HG02884 (cell line): Measurements from ENCODE around the gene PRR35.
A peak's percentile ranks its signal among the peaks of the same experiment; 100 is the strongest.

Experiments used
- ATAC-seq: cut with Tn5 transposase; IDR thresholded peaks from one replicate; pipeline ENCODE4 v1.9.1; 2021; ENCODE audit warnings: mild to moderate bottlenecking, moderate library complexity; ENCODE audit not compliant: unreplicated experiment

PRR35 gene

DNA sequence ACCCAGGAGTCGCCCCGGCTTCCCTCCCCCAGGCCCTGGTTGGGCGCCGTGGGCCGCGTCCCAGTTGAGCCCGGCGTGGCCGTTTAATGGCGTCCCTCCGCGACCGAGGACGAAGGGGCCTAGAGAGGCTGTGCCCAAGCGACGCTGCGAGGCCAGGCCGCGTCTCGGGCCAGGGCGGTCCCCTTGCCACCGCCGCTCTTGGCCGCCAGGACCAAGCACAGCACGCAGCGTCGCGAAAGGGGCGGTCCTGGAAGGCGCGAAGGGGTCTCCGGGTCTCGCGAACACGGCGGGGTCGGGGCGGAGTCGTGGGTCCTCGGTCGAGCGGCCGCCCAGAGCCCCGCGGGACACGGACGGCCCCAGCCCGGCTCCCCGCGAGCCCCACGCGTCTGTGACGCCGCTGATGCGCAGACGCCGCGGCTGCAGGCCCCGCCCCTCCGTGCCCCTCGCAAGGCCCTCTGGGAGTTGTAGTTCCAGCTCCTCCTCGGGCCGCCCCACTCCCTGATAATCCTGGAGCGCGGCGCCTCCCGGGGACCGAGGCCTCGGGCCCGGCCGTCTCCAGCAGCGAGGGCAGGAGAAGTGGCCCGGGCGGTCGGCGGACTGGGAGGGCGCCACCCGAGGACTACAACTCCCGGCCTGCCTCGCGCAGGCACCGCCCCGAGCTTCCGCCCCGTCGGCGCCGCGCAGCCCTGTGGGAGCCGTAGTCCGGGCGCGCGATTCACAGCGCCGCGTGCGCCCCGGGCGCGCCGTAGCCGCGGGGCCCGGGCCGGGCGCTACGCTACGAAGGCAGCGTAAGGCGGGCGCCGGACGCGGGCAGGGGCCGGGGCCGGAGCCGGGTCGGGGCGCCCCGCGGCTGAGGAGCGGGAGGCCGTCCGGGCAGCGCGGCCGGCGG lies 32.9 kb upstream of the PRR35 start, which contains the start of gene CAPN15:
TSS of gene CAPN15 (plus strand) at position 698 of the 889 bp plus-strand sequence. CDS start 19,127 bp downstream, outside the sequence.
- ATAC-seq = peak; percentile 63

DNA sequence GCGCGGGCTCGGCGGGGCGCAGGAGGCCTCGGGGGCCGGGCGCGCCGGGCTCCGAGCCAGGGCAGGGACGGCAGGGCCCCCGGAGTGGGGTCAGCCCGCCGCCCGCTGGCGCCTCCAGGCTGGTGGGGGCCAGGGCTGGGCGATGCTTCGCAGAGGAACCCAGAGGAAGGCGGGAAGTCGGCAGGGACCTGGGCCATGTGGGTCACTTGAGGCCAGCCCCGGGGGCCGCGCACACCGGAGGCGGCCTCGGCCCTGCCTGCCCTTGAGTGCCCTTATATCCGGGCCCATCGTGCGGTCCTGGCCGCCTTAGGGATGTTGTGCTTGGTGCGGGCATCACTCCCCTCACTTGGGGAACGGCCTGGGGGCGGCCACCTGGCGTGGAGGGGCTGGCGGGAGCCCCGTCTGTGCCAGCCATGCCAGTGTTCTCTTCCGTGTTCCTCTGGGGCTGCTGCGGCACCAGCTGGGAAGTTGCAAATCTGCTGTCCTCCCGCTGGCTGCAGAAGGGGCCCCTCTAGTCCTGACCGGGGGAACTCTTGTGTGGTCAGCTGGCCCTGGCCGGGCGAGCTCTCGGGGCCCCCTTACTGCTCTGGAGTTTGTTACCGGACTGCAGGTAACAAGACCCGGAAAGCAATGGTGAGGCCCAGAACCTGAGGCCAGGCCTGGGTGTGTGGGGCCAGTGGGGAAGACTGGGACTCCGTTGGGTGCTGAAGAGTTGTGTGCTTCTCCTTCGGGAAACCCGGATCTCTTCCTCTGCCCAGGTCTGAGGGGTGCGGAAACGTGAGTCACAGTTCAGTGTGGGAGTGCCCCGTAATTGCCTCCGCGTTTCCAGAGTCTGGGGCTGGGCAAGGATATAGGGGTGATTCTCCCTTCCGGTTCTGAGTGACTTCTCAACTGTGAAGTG lies 31.8 kb upstream of the PRR35 start:
- peak; percentile 9 for ATAC-seq

DNA sequence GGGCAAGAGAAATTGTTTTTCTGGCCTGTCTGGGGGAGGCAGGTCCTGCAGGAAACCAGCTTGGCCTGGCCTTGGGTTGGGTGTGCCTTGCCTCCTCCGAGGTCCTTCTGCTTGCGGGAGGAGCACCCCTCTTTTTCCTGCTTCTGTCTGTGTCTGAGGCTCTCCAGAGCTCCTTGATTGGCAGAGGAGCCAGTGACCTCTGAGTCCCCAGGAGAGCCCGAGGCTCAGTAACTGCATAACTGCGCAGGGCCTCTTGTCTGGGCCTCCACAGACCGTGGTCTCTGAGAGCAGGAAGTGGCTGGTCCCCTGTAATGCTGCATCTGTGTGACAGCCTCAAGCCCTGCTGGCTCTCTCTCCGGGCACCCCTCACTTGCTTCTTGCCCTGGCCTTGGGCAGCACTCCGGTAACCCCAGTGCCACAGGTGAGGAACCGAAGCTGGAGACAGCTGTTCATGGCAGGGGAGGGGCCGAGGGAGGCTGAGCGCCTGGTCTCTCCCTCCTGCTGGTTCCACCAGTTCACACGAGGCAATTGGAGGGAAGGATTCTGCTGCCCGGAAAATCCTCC lies 31.1 kb upstream of the PRR35 start:
- no peak for ATAC-seq

DNA sequence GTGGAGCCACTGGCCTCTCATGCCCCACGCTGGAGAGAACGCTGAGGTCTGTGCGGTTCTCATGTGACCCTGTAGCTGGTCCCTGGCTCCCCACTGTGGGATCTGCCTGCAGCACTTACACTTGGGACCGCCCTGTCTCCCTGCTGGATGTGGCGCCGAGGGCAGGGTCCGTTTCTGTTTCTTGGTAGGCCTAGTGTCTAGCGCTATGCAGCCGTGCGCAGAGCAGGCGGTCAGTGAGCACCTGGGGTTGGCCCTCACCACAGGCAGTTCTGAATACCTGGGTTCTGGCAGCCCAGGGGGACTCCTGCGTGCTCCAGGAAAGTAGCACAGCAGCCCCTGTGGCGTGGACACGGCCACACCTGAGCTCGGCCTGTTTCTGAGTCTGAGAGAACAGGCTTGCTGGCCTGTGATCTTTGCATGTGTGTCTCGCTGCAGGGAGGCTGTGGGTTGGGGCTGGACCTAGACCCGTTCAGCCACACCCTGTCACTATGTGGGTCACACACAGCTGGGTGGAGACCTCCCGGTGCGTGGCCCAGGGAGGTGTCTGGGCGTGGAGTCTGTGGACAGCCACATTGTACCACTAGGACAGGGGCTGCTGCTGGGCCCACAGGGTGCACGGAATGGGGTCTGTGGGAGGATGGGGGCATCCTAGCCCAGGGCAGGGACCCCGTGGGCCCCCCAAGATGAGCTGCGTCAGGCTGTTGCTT lies 29.9 kb upstream of the PRR35 start:
- no peak for ATAC-seq

DNA sequence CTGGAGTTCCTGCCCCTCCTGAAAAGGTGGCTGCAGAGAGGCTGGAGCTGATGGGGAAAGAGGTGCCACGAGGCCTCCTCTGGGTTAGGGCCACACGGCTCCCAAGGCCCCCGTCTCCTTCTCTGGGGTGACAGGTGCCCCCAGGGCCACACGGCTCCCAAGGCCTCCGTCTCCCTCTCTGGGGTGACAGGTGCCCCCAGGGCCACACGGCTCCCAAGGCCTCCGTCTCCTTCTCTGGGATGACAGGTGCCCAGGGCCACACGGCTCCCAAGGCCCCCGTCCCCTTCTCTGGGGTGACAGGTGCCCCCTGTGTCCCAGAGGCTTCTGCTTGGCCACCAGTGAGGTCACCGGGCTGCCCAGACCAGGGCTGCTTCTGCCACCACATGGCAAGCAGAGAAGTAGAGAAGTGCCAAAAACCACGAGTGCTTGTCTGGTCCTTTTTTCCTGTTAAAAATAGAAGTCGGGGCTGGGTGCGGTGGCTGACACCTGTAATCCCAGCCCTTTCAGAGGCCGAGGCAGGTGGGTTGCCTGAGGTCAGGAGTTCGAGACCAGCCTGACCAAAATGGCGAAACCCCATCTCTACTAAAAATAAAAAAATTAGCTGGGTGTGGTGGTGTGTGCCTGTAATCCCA lies 28.6 kb upstream of the PRR35 start:
- ATAC-seq = no peak

DNA sequence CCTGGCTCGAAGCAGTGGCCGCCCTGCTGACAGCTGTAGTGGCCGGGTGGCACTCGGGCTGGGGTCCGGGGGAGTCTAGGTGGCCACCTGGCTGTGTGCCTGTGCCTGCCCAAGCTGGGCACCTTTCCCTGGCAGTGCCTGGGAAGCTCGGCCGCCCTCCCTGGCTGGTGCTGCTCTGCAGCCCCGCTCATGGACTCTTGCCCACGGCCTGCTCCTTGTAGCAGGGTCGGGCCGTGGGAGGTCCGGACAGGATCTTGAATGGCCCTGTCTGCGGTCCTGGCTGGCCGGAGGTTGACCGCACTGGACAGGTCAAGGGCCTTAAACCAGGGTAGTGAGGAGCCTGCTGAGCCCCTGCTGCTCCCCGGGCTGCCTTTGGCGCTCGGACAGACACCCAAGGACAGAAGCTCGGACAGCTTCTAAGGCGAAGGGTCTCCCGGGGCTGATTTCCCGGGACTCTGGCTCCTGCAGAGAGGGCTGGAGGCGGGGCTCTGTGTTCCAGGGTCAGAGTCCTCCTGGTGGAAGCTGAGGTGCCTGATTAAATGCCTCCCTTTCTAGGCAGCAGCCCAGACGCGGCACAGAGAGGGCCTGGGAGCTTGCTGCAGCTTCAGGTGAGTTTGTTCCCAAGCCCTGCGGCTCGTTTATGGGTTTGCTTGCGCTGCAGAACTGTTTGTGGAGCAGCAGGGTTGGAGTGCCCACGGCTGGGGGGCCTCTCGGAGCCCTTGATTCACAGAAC lies 26.6 kb upstream of the PRR35 start:
- no peak for ATAC-seq

DNA sequence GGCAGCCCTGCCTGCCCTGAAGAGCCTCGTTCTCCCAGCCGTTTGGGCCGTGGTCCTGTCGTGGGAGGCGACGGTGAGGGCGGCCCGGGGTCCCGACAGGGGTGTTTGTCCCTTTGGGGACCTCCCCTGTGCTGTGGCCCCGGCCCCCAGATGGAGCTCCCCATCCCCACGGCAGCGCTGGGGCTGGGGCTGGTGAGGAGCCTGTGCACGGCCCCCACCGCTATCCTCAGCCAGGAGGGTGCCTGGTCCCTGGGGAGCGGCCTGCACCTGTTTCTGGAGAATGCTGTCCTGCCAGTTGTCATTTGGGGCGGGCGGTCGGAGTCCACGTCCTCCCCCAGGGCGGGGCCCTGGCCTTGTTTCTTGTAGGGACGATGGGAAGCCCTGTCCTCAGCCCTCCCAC lies 26.1 kb upstream of the PRR35 start:
- no peak for ATAC-seq

DNA sequence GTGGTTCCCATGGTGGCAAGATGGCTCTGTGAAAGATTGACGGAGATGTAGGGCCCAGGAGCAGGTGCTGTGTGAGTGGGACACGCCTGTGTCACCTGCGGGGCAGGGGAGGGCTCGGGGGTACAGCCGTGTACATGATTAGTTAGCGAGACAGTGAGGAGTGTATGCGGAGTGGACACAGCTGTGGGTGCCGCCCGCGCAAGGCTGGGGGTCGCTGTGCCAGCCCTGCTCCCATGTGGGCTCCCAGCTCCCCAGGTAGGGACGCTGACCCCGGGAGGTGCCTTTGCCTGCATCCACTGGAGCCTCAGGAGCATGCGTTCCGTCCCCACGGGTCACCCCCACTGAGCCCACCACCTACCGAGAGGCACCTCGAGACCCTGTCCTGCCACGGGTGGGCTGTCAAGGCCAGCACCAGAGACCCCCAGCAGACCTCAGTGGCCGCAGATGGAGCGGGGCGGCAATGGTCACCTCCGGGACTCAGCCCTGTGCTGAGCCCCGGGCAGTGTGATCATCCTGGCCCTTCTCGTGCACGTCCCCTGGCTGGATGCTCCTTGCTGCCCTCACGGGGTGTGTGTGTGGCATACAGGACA lies 25.2 kb upstream of the PRR35 start:
- no peak for ATAC-seq

DNA sequence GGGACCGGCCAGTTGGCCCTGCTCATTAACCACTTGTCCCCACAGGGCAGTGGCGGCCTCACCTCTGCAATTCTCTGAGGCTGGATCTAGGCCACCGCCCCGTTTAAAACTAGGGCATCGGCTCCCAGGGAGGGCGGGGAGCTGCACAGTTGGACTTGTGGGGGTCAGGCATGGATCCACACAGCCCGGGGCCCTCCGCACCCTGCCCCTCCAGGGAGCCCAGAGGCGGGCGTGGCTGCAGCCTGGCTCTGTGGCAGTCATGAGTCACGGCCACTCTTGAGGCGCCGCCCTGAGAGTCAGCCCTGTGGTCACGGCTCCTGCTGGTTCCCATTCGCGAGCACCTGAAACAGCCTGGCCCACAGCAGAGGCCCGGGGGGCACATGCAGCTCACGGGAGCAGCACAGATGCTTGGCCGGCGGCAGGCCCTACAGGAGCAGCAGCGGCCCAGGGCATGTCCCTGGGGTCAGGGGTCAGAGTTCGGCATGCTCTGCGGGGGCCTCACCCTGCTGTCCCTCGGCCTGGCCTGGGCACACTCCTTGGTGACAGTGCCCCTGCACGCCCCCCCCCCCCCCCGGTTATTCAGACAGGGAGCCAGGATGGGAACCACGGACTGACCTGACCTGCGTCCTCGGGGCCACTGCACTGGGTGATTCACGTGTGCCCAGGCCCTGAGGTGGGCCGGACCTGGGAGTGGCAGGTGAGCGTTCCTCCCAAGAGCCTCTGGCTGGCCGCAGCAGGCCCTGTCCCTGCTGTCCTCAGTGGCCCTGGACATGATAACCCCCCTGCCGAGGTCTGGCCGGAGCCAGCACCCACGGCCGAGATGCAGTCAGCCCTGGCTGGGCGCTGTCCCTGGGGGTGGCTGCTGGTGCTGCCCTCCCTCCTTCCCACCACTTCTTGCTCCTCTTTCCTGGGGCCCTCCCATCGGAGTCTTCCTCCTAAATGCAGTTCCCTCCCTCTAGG lies 24.5 kb upstream of the PRR35 start:
- ATAC-seq = no peak

DNA sequence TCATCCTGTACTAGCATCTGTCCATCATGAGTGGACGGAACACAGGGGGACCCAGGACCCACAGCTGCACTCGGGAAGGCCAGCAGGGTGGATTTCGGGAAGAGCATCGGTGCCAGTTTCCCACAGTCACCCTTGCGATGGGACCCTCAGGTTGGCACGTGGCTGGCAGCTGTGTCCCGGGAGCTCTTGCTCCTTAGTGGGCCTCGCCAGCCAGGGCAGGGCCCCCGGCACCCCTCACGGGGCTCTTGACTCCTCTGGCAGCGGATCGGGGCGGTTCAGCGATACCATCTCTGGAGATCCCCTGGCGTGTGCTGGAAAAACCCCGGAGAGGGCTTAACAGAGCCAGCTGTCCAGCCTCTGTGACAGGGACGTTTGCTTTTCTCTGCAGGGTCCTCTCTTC lies 23.4 kb upstream of the PRR35 start:
- no peak for ATAC-seq

DNA sequence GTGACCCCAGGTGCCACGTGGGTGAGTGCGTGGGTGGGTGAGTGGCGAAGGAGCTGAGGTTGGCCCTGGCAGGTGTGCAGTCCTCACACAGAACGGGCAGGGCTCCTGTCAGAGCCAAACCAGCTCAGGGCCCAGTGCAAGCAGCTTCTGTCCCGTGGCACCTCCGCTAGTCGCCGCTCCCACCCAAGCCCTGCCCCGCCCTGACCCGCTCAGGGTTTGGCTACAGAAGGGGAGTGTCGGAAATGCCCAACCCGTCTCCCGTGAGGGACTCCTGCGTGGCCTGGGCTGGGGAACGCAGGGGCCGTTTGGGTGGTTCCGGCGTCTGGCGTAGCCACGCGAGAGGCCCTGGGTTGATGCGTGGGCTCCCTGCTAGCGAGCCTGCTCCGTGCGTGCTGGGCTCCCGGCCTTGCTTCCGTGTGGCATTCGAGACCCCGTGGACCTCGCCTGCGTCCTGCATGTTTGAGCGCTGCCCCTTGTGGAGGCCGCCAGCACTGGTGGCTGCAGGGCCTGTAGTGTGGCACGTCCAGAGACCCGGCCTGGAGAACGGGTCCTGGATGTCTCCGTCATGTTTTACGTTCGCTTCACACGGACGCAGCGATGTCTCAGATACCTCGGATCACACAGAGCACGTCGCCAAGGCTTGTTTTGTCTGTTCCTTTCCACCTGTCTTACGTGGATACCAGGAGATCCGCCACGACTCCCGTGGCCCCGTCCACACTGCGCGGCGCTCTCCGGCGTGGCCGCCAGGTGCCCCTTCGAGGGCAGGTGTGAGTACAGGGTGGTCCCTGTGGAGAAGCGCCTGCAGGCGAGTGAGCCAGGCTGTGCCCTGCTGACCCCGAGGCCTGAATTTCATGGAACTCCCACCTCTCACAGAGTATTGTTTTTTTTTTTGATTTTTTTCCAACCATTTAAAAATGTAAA lies 22.5 kb upstream of the PRR35 start:
- no peak for ATAC-seq

DNA sequence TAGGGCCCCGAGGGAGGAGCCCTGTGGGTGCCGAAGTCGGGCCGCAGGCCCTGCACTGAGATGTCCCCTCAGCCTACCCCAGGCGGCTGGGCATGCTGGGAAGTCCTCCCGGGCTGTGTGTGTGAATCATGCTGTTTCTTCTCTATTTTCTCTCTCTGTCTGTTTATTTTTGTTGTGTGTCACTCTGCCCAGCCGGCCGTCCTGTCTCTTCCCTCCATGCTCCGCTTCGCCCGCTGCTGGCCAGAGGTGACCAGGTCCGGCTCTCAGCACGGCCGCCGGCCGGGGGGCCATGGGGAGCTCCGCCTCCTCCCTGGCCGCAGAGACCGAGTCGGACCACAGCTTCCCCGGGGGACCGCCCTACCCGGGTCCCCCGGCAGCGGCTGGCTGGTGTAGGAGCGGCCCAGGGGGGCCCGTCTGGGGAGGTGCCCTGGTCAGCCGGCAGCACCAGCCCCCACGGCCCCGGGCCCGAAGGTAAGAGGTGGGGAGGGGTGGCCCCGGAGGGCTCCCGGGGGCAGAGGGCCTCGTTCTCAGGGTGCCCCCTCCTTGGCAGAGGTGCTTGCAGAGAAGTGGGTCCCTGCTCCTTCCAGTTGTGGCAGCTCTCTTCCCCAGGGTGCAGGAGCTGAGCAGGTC lies 20.2 kb upstream of the PRR35 start:
- ATAC-seq = no peak

DNA sequence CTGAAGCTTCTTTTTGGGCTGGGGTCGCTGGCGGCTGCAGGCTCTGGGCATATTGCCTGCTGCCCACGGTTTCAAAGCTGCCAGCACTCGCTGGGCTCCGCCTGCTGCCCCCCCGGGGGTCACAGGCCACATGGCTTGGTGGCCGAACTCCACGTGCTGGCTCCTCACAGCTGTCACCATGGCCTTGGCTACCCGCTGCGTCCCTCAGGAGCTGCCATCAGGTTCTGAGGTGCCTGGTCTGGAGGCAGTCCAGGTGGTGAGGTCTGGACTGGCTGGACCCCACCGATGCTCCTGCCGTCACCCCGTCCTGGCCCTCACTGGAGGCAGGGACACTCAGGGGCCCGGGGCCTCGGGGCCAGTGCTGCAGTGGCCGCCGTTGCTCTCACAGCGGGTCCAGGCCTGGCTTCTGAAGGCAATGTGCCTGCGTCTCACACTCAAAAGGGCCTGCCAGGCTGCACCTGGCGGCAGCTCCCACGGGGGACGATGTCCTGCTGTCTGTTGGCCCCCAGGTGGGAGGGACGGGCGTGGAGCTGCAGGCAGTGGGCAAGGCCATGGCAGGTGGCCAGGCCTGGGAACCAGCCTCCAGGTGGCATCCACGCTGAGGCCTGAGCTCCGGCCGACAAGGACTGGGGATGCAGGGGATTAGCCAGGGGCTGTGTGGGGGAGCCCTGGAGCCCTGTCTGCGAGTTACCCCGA lies 19.4 kb upstream of the PRR35 start:
- no peak for ATAC-seq

DNA sequence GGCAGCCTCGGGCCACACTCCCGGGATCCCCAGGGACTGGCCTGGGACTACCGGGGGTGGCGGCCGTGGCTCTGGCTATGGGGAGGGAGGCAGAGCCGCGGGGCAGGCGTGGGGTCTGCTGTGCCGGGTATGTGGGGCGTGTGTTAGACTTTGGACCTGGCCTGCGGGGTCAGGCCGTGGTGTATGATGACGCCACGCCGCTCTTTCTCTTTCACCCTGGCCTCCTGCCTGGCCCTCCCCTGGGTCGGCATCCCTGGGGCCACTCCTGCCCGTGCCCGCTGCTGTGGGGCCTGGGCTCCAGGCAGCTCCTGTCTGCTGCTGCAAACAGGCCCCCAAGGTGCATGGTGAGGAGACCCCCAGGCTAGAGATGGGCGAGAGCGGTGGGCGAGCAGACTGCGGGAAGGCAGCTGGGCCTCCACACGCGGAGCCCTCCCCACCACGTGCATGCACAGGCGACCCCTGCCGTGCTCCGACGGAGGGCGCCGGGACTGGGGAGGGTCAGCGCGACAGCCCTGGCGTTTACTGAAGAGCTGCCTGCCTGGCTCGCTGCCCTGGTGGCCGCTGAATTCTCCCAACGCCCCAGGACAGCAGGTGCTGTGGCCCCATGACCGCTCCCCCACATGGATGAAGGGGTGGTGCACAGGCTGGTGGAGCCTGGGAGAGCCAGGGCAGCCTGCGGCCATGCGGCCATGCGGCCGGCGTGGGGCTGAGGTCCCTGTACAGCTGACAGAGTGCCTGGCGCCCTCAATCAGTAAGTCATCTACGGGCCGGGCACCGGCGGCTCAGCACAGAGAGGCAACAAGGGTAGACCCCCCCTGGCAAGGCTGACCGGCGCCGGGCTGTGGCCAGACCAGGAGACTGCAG lies 16.7 kb upstream of the PRR35 start:
- ATAC-seq = no peak

DNA sequence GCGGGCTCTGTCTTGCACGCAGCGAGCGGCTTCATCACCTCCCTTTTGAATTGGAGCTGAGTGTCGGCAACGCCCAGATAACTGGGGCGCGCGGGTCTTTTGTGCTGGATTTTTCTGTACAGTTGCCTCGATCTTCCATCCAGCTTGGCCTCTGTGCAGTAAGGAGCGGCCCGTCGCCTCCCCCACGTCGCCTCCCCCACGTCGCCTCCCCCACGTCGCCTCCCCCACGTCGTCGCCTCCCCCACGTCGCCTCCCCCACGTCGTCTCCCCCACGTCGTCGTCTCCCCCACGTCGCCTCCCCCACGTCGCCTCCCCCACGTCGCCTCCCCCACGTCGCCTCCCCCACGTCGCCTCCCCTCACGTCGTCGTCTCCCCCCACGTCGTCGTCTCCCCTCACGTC lies 15.7 kb upstream of the PRR35 start:
- no peak for ATAC-seq
